WTC11 (cell line): ENCODE data around the gene RANBP3. TPM values are rescaled to one million over a fixed set of nuclear protein-coding genes. Genes with fewer than 3 reads are reported as not detected.

Source experiments
- ATAC-seq: fragments of 200-7000 bp; cut with Tn5 transposase; 2 replicates; pipeline ENCODE4 v1.10.0; 2021; ENCODE audit warnings: mild to moderate bottlenecking, moderate library complexity
- Bru-seq: library from RNA; stranded (reverse); fragments of 400-500 nt; gene quantifications from one replicate; lab custom pipeline; 2021; lab: Mats Ljungman, UMichigan
- CTCF ChIA-PET: fragments of 300-600 bp; sonication (Branson Sonifier 250); formaldehyde crosslinking; loops from one replicate; lab custom pipeline; 2021; ENCODE audit warnings: antibody characterized with exemption; lab: Charles Lee
- POLR2A ChIA-PET: fragments of 350-600 bp; sonication (Branson Sonifier 250); formaldehyde crosslinking; loops from one replicate; lab custom pipeline; 2021; ENCODE audit warnings: antibody characterized with exemption; lab: Charles Lee
- DNase-seq: peaks from one replicate; pipeline ENCODE4 v3.0.0; 2021; ENCODE audit warnings: low spot score
- H3K27ac Mint-ChIP-seq: 2 replicates; pipeline ENCODE4 v1.8.0; 2021; ENCODE audit warnings: mixed read lengths
- H3K27me3 Mint-ChIP-seq: 2 replicates; pipeline ENCODE4 v1.8.0; 2021; ENCODE audit warnings: low read depth, mild to moderate bottlenecking, moderate library complexity, mixed read lengths
- H3K36me3 Mint-ChIP-seq: 2 replicates; pipeline ENCODE4 v1.8.0; 2021; ENCODE audit warnings: mixed read lengths
- H3K4me1 Mint-ChIP-seq: 2 replicates; pipeline ENCODE4 v1.8.0; 2022; ENCODE audit warnings: mixed read lengths
- H3K4me3 Mint-ChIP-seq: 2 replicates; pipeline ENCODE4 v1.8.0; 2021; ENCODE audit warnings: mild to moderate bottlenecking, moderate library complexity, mixed read lengths
- H3K9me3 Mint-ChIP-seq: 2 replicates; pipeline ENCODE4 v1.8.0; 2021; ENCODE audit warnings: mixed read lengths
- ATF3 ChIP-seq: sonication (generic); formaldehyde crosslinking; conservative IDR thresholded peaks from 2 replicates; pipeline ENCODE4 v1.8.1; 2022; ENCODE audit warnings: mild to moderate bottlenecking, missing genetic modification reagents
- GABPB1 ChIP-seq: sonication (generic); formaldehyde crosslinking; IDR thresholded peaks from 2 replicates; pipeline ENCODE4 v1.8.1; 2023; ENCODE audit warnings: mild to moderate bottlenecking, missing genetic modification reagents
- HMGXB4 ChIP-seq: sonication (generic); formaldehyde crosslinking; IDR thresholded peaks from 2 replicates; pipeline ENCODE4 v1.8.1; 2023; ENCODE audit warnings: mild to moderate bottlenecking, moderate library complexity, missing genetic modification reagents
- MLX ChIP-seq: sonication (generic); formaldehyde crosslinking; IDR thresholded peaks from 2 replicates; pipeline ENCODE4 v1.8.1; 2023; ENCODE audit warnings: mild to moderate bottlenecking, missing genetic modification reagents, moderate library complexity
- MXD4 ChIP-seq: fragments of 250-450 bp; sonication (Bioruptor Pico); IDR thresholded peaks from 2 replicates; pipeline ENCODE4 v1.8.0; 2021; ENCODE audit warnings: mild to moderate bottlenecking, moderate library complexity, borderline replicate concordance
- NFATC4 ChIP-seq: fragments of 250-450 bp; sonication (Bioruptor Pico); IDR thresholded peaks from 2 replicates; pipeline ENCODE4 v1.9.0; 2021; ENCODE audit warnings: mild to moderate bottlenecking
- NR1H2 ChIP-seq: sonication (generic); formaldehyde crosslinking; IDR thresholded peaks from 2 replicates; pipeline ENCODE4 v1.9.0; 2021; ENCODE audit warnings: mild to moderate bottlenecking, moderate library complexity, missing genetic modification reagents
- PREB ChIP-seq: sonication (generic); formaldehyde crosslinking; IDR thresholded peaks from 2 replicates; pipeline ENCODE4 v1.8.1; 2022; ENCODE audit warnings: mild to moderate bottlenecking, missing genetic modification reagents, moderate library complexity, borderline replicate concordance
- SOX15 ChIP-seq: fragments of 250-450 bp; sonication (Bioruptor Pico); IDR thresholded peaks from 2 replicates; pipeline ENCODE4 v1.9.0; 2021; ENCODE audit warnings: mild to moderate bottlenecking
- TEAD4 ChIP-seq: sonication (generic); formaldehyde crosslinking; IDR thresholded peaks from 2 replicates; pipeline ENCODE4 v1.8.0; 2022; ENCODE audit warnings: mild to moderate bottlenecking, missing genetic modification reagents
- ZBTB43 ChIP-seq: sonication (generic); formaldehyde crosslinking; IDR thresholded peaks from 2 replicates; pipeline ENCODE4 v1.8.1; 2023; ENCODE audit warnings: mild to moderate bottlenecking, missing genetic modification reagents
- long read RNA-seq, 3 experiments: library from RNA in 1 of 3; library from capped mRNA in 1 of 3; library from polyadenylated mRNA in 1 of 3; unstranded in 2 of 3; stranded (forward) in 1 of 3; transcript quantifications; one replicate each; pipeline ENCODE4 v2.0.0, GENCODE V29; 2021
- total RNA-seq: library from RNA; stranded (reverse); gene quantifications from 3 replicates; pipeline ENCODE4 v1.2.3, GENCODE V29; 2021
- TF ChIP-seq, protein P1 (sequence below): sonication (generic); formaldehyde crosslinking; IDR thresholded peaks from 2 replicates; pipeline ENCODE4 v1.8.0; 2022; ENCODE audit warnings: mild to moderate bottlenecking, missing genetic modification reagents
- TF ChIP-seq, protein P2 (sequence below): sonication (generic); formaldehyde crosslinking; IDR thresholded peaks from 2 replicates; pipeline ENCODE4 v1.8.0; 2023; ENCODE audit warnings: mild to moderate bottlenecking, missing genetic modification reagents
- TF ChIP-seq, protein P3 (sequence below): fragments of 250-450 bp; sonication (Bioruptor Pico); IDR thresholded peaks from 2 replicates; pipeline ENCODE4 v1.9.0; 2021; ENCODE audit warnings: mild to moderate bottlenecking

RANBP3 gene, protein sequence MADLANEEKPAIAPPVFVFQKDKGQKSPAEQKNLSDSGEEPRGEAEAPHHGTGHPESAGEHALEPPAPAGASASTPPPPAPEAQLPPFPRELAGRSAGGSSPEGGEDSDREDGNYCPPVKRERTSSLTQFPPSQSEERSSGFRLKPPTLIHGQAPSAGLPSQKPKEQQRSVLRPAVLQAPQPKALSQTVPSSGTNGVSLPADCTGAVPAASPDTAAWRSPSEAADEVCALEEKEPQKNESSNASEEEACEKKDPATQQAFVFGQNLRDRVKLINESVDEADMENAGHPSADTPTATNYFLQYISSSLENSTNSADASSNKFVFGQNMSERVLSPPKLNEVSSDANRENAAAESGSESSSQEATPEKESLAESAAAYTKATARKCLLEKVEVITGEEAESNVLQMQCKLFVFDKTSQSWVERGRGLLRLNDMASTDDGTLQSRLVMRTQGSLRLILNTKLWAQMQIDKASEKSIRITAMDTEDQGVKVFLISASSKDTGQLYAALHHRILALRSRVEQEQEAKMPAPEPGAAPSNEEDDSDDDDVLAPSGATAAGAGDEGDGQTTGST
- 74.5 to 76.3 TPM (median 75.6 TPM) in 3 replicates for total RNA-seq
- percentile 78 among the genes with signal in this experiment for Bru-seq, nascent RNA
- long read RNA-seq, experiment 1, transcript RANBP3-202 (17 exons, 3,233 nt) = minor isoform, 6 of 356 reads
- long read RNA-seq, experiment 1, transcript RANBP3-220 (16 exons, 1,783 nt) = minor isoform, 101 of 356 reads
- long read RNA-seq, experiment 1, transcript RANBP3-201 (16 exons, 1,762 nt) = major isoform, 149 of 356 reads
- long read RNA-seq, experiment 1, transcript RANBP3-203 (17 exons, 3,186 nt) = minor isoform, 8 of 356 reads
- long read RNA-seq, experiment 1, partial matches to known transcripts = 23 of 356 reads
- long read RNA-seq, experiment 1, other reads (novel, unspliced or antisense) = 66 of 356 reads
- long read RNA-seq, experiment 2, transcript RANBP3-201 (16 exons, 1,762 nt) = major isoform, 11 of 76 reads
- long read RNA-seq, experiment 2, transcript RANBP3-220 (16 exons, 1,783 nt) = minor isoform, 8 of 76 reads
- long read RNA-seq, experiment 2, partial matches to known transcripts = 36 of 76 reads
- long read RNA-seq, experiment 2, other reads (novel, unspliced or antisense) = 20 of 76 reads
- long read RNA-seq, experiment 3, partial matches to known transcripts = 1 of 8 reads
- long read RNA-seq, experiment 3, other reads (novel, unspliced or antisense) = 4 of 8 reads

DNA sequence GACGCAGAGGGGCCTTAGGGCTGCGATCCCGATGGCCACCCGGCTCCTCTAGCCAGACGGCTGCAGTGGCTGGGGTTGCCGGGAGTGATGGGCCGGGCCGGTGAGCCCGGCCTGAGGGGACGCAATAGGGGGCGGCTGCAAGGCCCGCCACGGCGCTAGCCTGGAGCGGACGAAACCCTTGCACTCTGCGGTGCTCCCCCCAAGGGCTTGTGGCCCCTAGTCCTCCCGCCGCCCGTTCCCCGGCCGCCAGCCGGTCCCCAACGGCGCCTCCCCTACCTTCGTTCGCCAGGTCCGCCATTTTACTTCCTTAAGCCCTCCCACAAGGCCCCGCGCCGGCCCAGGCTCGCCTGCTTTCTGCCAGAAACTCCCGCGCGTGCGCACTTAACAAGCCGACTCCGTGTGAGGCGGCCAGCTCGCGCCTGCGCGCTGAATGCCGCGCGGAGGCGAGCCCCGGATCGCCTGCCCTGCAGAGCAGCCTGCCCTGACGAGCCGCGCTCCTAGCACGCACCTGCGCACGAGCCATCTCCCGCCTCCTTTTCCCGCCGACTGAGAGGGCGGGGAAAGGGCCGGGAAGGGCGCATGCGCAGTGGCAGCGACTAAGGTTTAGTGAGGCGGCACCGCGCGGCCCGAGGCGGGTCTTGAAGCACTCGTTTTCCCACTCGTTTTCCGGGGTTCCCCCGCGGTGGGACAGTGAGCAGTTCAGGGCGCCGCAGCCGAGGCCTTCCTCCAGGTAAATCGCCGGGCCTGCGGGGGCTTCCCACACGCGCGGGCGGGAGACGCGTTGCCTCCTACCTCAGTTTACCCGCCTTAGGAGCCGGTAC, at the start of gene RANBP3:
Gene RANBP3, minus strand, starts transcription at position 356 of the 821 bp plus-strand sequence. Its CDS starts 58 bp downstream, at position 298.
- ChIA-PET POLR2A (interaction anchor here (0.8 kb wide), 1 partner anchor 12 kb away, joined by 3 read pairs; no protein-coding TSS in a partner anchor), CTCF (interaction anchor here (2.7 to 6.8 kb wide), 4 partner anchors 10 to 174 kb away, joined by 17 to 56 read pairs (median 28); no protein-coding TSS in a partner anchor)
- peaks cover 11% of the 10 kb centered on the region; the same call in 1 of the 2 replicates for H3K36me3 Mint-ChIP-seq
- DNase-seq (peak; percentile 98), ATAC-seq (peak; percentile 96)
- peaks cover 30% of the 10 kb centered on the region for H3K4me1 Mint-ChIP-seq
- H3K9me3 Mint-ChIP-seq = no peaks in the 10 kb centered on the region
- H3K27me3 Mint-ChIP-seq = peaks cover 5% of the 10 kb centered on the region; the same call in 1 of the 2 replicates
- peak within 1 kb of the TSS; percentile 93 for H3K27ac Mint-ChIP-seq
- H3K4me3 Mint-ChIP-seq = peak within 1 kb of the TSS; percentile 96
- TF ChIP-seq, protein P1, sequence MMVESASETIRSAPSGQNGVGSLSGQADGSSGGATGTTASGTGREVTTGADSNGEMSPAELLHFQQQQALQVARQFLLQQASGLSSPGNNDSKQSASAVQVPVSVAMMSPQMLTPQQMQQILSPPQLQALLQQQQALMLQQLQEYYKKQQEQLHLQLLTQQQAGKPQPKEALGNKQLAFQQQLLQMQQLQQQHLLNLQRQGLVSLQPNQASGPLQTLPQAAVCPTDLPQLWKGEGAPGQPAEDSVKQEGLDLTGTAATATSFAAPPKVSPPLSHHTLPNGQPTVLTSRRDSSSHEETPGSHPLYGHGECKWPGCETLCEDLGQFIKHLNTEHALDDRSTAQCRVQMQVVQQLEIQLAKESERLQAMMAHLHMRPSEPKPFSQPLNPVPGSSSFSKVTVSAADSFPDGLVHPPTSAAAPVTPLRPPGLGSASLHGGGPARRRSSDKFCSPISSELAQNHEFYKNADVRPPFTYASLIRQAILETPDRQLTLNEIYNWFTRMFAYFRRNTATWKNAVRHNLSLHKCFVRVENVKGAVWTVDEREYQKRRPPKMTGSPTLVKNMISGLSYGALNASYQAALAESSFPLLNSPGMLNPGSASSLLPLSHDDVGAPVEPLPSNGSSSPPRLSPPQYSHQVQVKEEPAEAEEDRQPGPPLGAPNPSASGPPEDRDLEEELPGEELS = peak; percentile 100
- TF ChIP-seq MXD4 (CRISPR knock-in tag) = no peak
- TF ChIP-seq GABPB1 = peak; percentile 94
- TF ChIP-seq TEAD4 (CRISPR knock-in tag) = peak; percentile 95
- TF ChIP-seq, protein P2, sequence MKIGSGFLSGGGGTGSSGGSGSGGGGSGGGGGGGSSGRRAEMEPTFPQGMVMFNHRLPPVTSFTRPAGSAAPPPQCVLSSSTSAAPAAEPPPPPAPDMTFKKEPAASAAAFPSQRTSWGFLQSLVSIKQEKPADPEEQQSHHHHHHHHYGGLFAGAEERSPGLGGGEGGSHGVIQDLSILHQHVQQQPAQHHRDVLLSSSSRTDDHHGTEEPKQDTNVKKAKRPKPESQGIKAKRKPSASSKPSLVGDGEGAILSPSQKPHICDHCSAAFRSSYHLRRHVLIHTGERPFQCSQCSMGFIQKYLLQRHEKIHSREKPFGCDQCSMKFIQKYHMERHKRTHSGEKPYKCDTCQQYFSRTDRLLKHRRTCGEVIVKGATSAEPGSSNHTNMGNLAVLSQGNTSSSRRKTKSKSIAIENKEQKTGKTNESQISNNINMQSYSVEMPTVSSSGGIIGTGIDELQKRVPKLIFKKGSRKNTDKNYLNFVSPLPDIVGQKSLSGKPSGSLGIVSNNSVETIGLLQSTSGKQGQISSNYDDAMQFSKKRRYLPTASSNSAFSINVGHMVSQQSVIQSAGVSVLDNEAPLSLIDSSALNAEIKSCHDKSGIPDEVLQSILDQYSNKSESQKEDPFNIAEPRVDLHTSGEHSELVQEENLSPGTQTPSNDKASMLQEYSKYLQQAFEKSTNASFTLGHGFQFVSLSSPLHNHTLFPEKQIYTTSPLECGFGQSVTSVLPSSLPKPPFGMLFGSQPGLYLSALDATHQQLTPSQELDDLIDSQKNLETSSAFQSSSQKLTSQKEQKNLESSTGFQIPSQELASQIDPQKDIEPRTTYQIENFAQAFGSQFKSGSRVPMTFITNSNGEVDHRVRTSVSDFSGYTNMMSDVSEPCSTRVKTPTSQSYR (CRISPR knock-in tag) = peak; percentile 100
- TF ChIP-seq, protein P3, sequence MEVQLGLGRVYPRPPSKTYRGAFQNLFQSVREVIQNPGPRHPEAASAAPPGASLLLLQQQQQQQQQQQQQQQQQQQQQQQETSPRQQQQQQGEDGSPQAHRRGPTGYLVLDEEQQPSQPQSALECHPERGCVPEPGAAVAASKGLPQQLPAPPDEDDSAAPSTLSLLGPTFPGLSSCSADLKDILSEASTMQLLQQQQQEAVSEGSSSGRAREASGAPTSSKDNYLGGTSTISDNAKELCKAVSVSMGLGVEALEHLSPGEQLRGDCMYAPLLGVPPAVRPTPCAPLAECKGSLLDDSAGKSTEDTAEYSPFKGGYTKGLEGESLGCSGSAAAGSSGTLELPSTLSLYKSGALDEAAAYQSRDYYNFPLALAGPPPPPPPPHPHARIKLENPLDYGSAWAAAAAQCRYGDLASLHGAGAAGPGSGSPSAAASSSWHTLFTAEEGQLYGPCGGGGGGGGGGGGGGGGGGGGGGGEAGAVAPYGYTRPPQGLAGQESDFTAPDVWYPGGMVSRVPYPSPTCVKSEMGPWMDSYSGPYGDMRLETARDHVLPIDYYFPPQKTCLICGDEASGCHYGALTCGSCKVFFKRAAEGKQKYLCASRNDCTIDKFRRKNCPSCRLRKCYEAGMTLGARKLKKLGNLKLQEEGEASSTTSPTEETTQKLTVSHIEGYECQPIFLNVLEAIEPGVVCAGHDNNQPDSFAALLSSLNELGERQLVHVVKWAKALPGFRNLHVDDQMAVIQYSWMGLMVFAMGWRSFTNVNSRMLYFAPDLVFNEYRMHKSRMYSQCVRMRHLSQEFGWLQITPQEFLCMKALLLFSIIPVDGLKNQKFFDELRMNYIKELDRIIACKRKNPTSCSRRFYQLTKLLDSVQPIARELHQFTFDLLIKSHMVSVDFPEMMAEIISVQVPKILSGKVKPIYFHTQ (CRISPR knock-in tag) = no peak
- peak; percentile 95 for TF ChIP-seq ATF3 (CRISPR knock-in tag)
- peak; percentile 98 for TF ChIP-seq PREB (CRISPR knock-in tag)
- peak; percentile 92 for TF ChIP-seq HMGXB4 (CRISPR knock-in tag)
- no peak for TF ChIP-seq NFATC4 (CRISPR knock-in tag)
- TF ChIP-seq SOX15 (CRISPR knock-in tag) = no peak
- peak; percentile 97 for TF ChIP-seq MLX
- peak; percentile 99 for TF ChIP-seq ZBTB43 (CRISPR knock-in tag)
- peak; percentile 97 for TF ChIP-seq NR1H2
